HepG2 (cell line): ENCODE measurements around the gene IQCB1. TPM values are rescaled to one million over a fixed set of nuclear protein-coding genes. Genes with fewer than 3 reads are reported as not detected.

Source experiments
- ATAC-seq: fragments of 200-7000 bp; cut with Tn5 transposase; 3 replicates; pipeline ENCODE4 v1.9.1; 2020; ENCODE audit warnings: mild to moderate bottlenecking, moderate library complexity
- BruUV-seq: library from RNA; stranded (reverse); fragments of 400-500 nt; replicated peaks from 2 replicates; lab custom pipeline; 2021; lab: Mats Ljungman, UMichigan
- CTCF ChIA-PET: fragments of 300-600 bp; formaldehyde crosslinking; extraction: SDS; loops from one replicate; lab custom pipeline; 2021; ENCODE audit warnings: low total read pairs, inconsistent platforms, low intra/inter-chr PET ratio; lab: Yijun Ruan, JAX
- POLR2A ChIA-PET: fragments of 350-600 bp; sonication (Branson Sonifier 250); formaldehyde crosslinking; loops from one replicate; lab custom pipeline; 2020; ENCODE audit warnings: antibody characterized with exemption, inconsistent platforms; lab: Yijun Ruan, JAX
- DNase-seq: peaks from one replicate; pipeline ENCODE4 v3.0.0-alpha.2; 2015; ENCODE audit warnings: low spot score
- FAIRE-seq: peaks from 3 replicates; lab custom pipeline; 2011; peaks lifted over from hg19 to GRCh38; lab: Jason Lieb, UNC
- H2AFZ ChIP-seq: one replicate; pipeline ENCODE4 v1.6.1; 2011; ENCODE audit warnings: low read length, inconsistent platforms
- H3K27ac ChIP-seq: fragments of 300-600 bp; 3 replicates; pipeline ENCODE4 v1.8.0; 2011; ENCODE audit warnings: mixed run types, mild to moderate bottlenecking, mixed read lengths, low read length, inconsistent platforms; ENCODE audit not compliant: insufficient read depth; ENCODE audit errors: extremely low read length
- H3K27me3 ChIP-seq, 2 experiments: fragments of 200-600 bp in 1 of 2; 2 replicates in 1 of 2; 3 replicates in 1 of 2; pipeline versions ENCODE4 v1.6.0 to v1.8.0; 2011; ENCODE audit warnings: low read length in 2 of 2, mild to moderate bottlenecking in 2 of 2, moderate library complexity in 2 of 2, inconsistent platforms in 1 of 2; ENCODE audit not compliant: insufficient read depth in 2 of 2, control insufficient read depth in 1 of 2
- H3K36me3 ChIP-seq, 2 experiments: fragments of 200-600 bp in 1 of 2; replicated peaks in 1 of 2; 2 replicates in 1 of 2; 3 replicates in 1 of 2; pipeline versions ENCODE4 v1.5.1 to v1.8.0; 2011; ENCODE audit warnings: low read length in 2 of 2, inconsistent platforms in 1 of 2; ENCODE audit not compliant: insufficient read depth in 2 of 2, control insufficient read depth in 1 of 2
- H3K4me1 ChIP-seq: 2 replicates; pipeline ENCODE4 v1.5.1; 2012; ENCODE audit warnings: low read length, inconsistent platforms; ENCODE audit not compliant: insufficient read depth
- H3K4me2 ChIP-seq: 2 replicates; pipeline ENCODE4 v1.6.0; 2011; ENCODE audit warnings: low read depth, low read length, inconsistent platforms
- H3K4me3 ChIP-seq, 3 experiments: fragments of 200-600 bp in 1 of 3; sonication (generic), shearing (Covaris generic) in 1 of 3; replicated peaks in 1 of 3; 2 replicates each; pipeline ENCODE4 v1.5.1; 2011 to 2016; ENCODE audit warnings: low read length in 3 of 3, inconsistent platforms in 2 of 3, low read depth in 2 of 3, mild to moderate bottlenecking in 2 of 3, control low read depth in 1 of 3, mixed read lengths in 1 of 3; ENCODE audit not compliant: insufficient read depth in 1 of 3
- H3K79me2 ChIP-seq: one replicate; pipeline ENCODE4 v1.6.1; 2011; ENCODE audit warnings: low read length, inconsistent platforms; ENCODE audit not compliant: insufficient read depth
- H3K9ac ChIP-seq: 2 replicates; pipeline ENCODE4 v1.6.0; 2011; ENCODE audit warnings: mild to moderate bottlenecking, low read depth, low read length, inconsistent platforms; ENCODE audit not compliant: insufficient read depth
- H3K9me3 ChIP-seq: 2 replicates; pipeline ENCODE4 v1.5.1; 2012; ENCODE audit warnings: mild to moderate bottlenecking, low read length
- H4K20me1 ChIP-seq: 2 replicates; pipeline ENCODE4 v1.6.0; 2011; ENCODE audit warnings: inconsistent platforms, mild to moderate bottlenecking, low read length, moderate library complexity; ENCODE audit not compliant: insufficient read depth
- ARNTL ChIP-seq: sonication (generic); formaldehyde crosslinking; IDR thresholded peaks from 2 replicates; pipeline ENCODE4 v1.4.0; 2020; ENCODE audit warnings: mild to moderate bottlenecking, missing genetic modification reagents
- IKZF5 ChIP-seq: IDR thresholded peaks from 2 replicates; pipeline ENCODE4 v1.6.1; 2018; ENCODE audit warnings: missing genetic modification reagents, mild to moderate bottlenecking, missing compliant biosample characterization
- SNAI1 ChIP-seq: sonication (generic); formaldehyde crosslinking; IDR thresholded peaks from 2 replicates; pipeline ENCODE4 v1.5.0; 2020; ENCODE audit warnings: mild to moderate bottlenecking, missing genetic modification reagents, borderline replicate concordance
- TBX3 ChIP-seq: fragments of 450-650 bp; IDR thresholded peaks from 2 replicates; pipeline ENCODE4 v1.6.1; 2017; ENCODE audit warnings: antibody characterized with exemption, mild to moderate bottlenecking, inconsistent platforms, borderline replicate concordance
- UBTF ChIP-seq: sonication (generic); formaldehyde crosslinking; IDR thresholded peaks from 2 replicates; pipeline ENCODE4 v1.4.0; 2020; ENCODE audit warnings: mild to moderate bottlenecking, missing genetic modification reagents
- ZKSCAN5 ChIP-seq: sonication (generic); formaldehyde crosslinking; IDR thresholded peaks from 2 replicates; pipeline ENCODE4 v1.5.1; 2020; ENCODE audit warnings: mild to moderate bottlenecking, missing genetic modification reagents
- ZNF33A ChIP-seq: sonication (generic); formaldehyde crosslinking; IDR thresholded peaks from 2 replicates; pipeline ENCODE4 v1.5.1; 2020; ENCODE audit warnings: missing genetic modification reagents, mild to moderate bottlenecking, moderate library complexity, borderline replicate concordance
- ZNF343 ChIP-seq: sonication (generic); formaldehyde crosslinking; IDR thresholded peaks from 2 replicates; pipeline ENCODE4 v1.4.0; 2020; ENCODE audit warnings: mild to moderate bottlenecking, missing genetic modification reagents
- ZSCAN20 ChIP-seq: sonication (generic); formaldehyde crosslinking; IDR thresholded peaks from 2 replicates; pipeline ENCODE4 v1.4.0; 2020; ENCODE audit warnings: missing genetic modification reagents, mild to moderate bottlenecking, borderline replicate concordance
- WGBS: methylation state at CpG from one replicate; pipeline ENCODE4 v1.1.6; 2017; ENCODE audit warnings: low lambda C conversion rate; 5-methylcytosine and 5-hydroxymethylcytosine counted together
- in situ Hi-C: cut with HindIII; loops from 2 replicates; pipeline ENCODE4 v1.10.0; 2017; ENCODE audit warnings: low pct_unique_long_range_greater_than_20kb; ENCODE audit not compliant: extremely low pct_ligation_motif_present
- intact Hi-C: fragments of 100-400 bp; cut with micrococcal nuclease; formaldehyde crosslinking; loops from one replicate; pipeline ENCODE4 v1.10.0; 2022; ENCODE audit not compliant: unreplicated experiment
- polyA plus RNA-seq, 8 experiments: library from polyadenylated mRNA; depleted of rRNA in 3 of 8; stranded (reverse) in 7 of 8; unstranded in 1 of 8; fragments of >200 nt; fragmentation: Illumina TruSeq in 4 of 8; extraction: Trizol in 4 of 8; gene quantifications; 2 replicates each; pipeline versions ENCODE4 v1.2.1 to v1.2.3, GENCODE V29; 2011 to 2016; ENCODE audit warnings: low read depth in 4 of 8, missing spikeins in 1 of 8, mixed read lengths in 1 of 8; ENCODE audit not compliant: insufficient read depth in 1 of 8
- total RNA-seq, 5 experiments: library from RNA; depleted of rRNA; stranded (reverse); fragments of >200 nt; fragmentation: Illumina TruSeq; extraction: Trizol; gene quantifications; 2 replicates each; pipeline ENCODE4 v1.2.3, GENCODE V29; 2016; ENCODE audit warnings: low read depth in 1 of 5

IQCB1 gene
- total and polyA plus RNA-seq, 2 of the 13 experiments (the other 11 are each of a cell fraction or from before 2014, with no cell fraction given), result 18.0 to 41.4 TPM

GRCh38 chr3:121835465-121835801 is 573 bp upstream of the IQCB1 start:
- TSS peak; percentile 80 for BruUV-seq
- H3K79me2 ChIP-seq, result peaks cover 30% of the 10 kb centered on the region
- intact Hi-C loops (loop anchor here (10.0 kb wide), 1 partner anchor 91 kb away; the partner anchor contains the start of gene GOLGB1), in situ Hi-C loops (no loop called here)
- DNase-seq, result no peak
- H3K4me1 ChIP-seq, result peaks cover 36% of the 10 kb centered on the region
- no peaks in the 10 kb centered on the region for H3K9me3 ChIP-seq
- POLR2A ChIA-PET, result interaction anchor here (0.8 to 1.4 kb wide), 2 partner anchors 8 to 86 kb away, joined by 3 to 5 read pairs; partner anchors contain the start of gene GOLGB1
- H3K9ac ChIP-seq, result peak overlapping the region; percentile 91
- peak; percentile 45 for ATAC-seq
- H3K27ac ChIP-seq, result peak overlapping the region; percentile 79
- no peak for FAIRE-seq
- TF ChIP-seq SNAI1 (0 out of 2 replicates have a peak, but pooled peaks have one; percentile 9), ZSCAN20 (0 out of 2 replicates have a peak, but pooled peaks have one; percentile 3), IKZF5 (CRISPR knock-in tag) (0 out of 2 replicates have a peak, but pooled peaks have one; percentile 3), ZNF33A (no peak), ARNTL (CRISPR knock-in tag) (no peak), ZNF343 (CRISPR knock-in tag) (0 out of 2 replicates have a peak, but pooled peaks have one; percentile 21), UBTF (no peak), TBX3 (0 out of 2 replicates have a peak, but pooled peaks have one; percentile 10), ZKSCAN5 (CRISPR knock-in tag) (peak; percentile 86)
- TF ChIP-seq, all 625 proteins: peak for 6
- Histone ChIP-seq H3K4me3 (peak overlapping the region; percentile 66 to 85 (median 66)), H3K36me3 (no peaks in the 10 kb centered on the region; a peak in 1 of 5 replicates), H4K20me1 (no peaks in the 10 kb centered on the region), H3K4me2 (peak overlapping the region; percentile 83), H2AFZ (peak overlapping the region; percentile 52), H3K27me3 (no peaks in the 10 kb centered on the region)
- 2% methylated on average over 11 of the region's 11 CpGs for WGBS
- CTCF ChIA-PET, result no interaction called here
